NB4 (cell line): ENCODE results near the gene TUBA1B.

ENCODE experiments used
- MYC ChIP-seq: IDR thresholded peaks from 2 replicates; pipeline ENCODE4 v1.6.1; 2011; ENCODE audit warnings: low read depth, low read length
- POLR2A ChIP-seq: IDR thresholded peaks from 2 replicates; pipeline ENCODE4 v1.6.1; 2011; ENCODE audit warnings: mild to moderate bottlenecking; ENCODE audit not compliant: insufficient read length; ENCODE audit errors: extremely low read depth
- TF ChIP-seq, protein P1 (sequence below): IDR thresholded peaks from one replicate; pipeline ENCODE4 v1.5.1; 2012; ENCODE audit warnings: low read depth, low read length
- TF ChIP-seq, protein P2 (sequence below): IDR thresholded peaks from 2 replicates; pipeline ENCODE4 v1.6.1; 2011; ENCODE audit warnings: low read depth, low read length

DNA sequence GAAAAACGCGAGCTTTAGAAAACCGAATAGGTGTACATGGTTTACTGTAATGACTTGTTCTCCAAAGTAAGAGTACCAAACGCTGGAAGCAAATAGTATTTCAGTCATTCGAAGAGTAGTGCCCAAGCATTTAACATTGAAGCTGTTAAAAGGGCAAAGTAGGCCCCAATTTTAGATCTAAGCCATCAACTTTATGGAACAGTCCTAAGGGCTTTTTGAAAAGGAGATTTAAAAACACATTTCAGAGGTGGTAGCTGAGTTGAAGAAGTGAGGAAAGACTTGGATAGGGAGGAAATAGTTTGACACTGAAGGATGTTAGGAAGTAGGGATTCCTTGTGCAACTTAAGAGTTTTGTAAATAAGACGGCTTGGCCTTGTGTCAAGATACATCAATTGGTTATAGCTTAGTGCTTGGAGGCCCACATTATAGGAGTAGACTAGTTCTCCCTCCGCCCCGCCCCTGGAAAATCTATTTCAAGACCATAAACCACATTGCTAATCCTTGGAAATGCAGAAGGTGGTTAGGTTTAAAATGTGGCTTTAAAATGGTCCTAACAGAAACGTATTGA is 783 bp upstream of the TUBA1B start:
- TF ChIP-seq, protein P1, sequence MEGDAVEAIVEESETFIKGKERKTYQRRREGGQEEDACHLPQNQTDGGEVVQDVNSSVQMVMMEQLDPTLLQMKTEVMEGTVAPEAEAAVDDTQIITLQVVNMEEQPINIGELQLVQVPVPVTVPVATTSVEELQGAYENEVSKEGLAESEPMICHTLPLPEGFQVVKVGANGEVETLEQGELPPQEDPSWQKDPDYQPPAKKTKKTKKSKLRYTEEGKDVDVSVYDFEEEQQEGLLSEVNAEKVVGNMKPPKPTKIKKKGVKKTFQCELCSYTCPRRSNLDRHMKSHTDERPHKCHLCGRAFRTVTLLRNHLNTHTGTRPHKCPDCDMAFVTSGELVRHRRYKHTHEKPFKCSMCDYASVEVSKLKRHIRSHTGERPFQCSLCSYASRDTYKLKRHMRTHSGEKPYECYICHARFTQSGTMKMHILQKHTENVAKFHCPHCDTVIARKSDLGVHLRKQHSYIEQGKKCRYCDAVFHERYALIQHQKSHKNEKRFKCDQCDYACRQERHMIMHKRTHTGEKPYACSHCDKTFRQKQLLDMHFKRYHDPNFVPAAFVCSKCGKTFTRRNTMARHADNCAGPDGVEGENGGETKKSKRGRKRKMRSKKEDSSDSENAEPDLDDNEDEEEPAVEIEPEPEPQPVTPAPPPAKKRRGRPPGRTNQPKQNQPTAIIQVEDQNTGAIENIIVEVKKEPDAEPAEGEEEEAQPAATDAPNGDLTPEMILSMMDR: no peak
- TF ChIP-seq MYC (no peak), POLR2A (no peak)
- TF ChIP-seq, protein P2, sequence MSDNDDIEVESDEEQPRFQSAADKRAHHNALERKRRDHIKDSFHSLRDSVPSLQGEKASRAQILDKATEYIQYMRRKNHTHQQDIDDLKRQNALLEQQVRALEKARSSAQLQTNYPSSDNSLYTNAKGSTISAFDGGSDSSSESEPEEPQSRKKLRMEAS: no peak
